OCI-M1 (cell line): ENCODE data around the gene ATP8B2.

ENCODE experiments used
- DNase-seq: peaks from one replicate; lab custom pipeline; 2025; lab: John Stamatoyannopoulos, UW

ATP8B2 gene

GRCh38 chr1:154398141-154398540 is 72.8 kb downstream of the ATP8B2 start:
- no peak for DNase-seq

- DNase-seq, result no peak
Observed at GRCh38 chr1:154398678-154399077, 73.4 kb downstream of the ATP8B2 start.

GRCh38 chr1:154400381-154400801 is 75.1 kb downstream of the ATP8B2 start:
- DNase-seq, result no peak
